Glutamatergic neuron (in vitro differentiated cells): Measurements from ENCODE around the gene TMEM81. TPM values are rescaled to one million over a fixed set of nuclear protein-coding genes. Genes with fewer than 3 reads are reported as not detected.

Experiments used
- DNase-seq: peaks from one replicate; pipeline ENCODE4 v3.0.0; 2022
- H3K27ac Mint-ChIP-seq: one replicate; pipeline ENCODE4 v1.8.0; 2020; ENCODE audit warnings: mild to moderate bottlenecking, mixed read lengths, inconsistent platforms; ENCODE audit not compliant: unreplicated experiment
- H3K27me3 Mint-ChIP-seq: one replicate; pipeline ENCODE4 v1.8.0; 2020; ENCODE audit warnings: mild to moderate bottlenecking, moderate library complexity, mixed read lengths, inconsistent platforms; ENCODE audit not compliant: unreplicated experiment
- H3K36me3 Mint-ChIP-seq: one replicate; pipeline ENCODE4 v1.8.0; 2020; ENCODE audit warnings: mild to moderate bottlenecking, mixed read lengths, inconsistent platforms; ENCODE audit not compliant: unreplicated experiment
- H3K4me1 Mint-ChIP-seq: one replicate; pipeline ENCODE4 v1.8.0; 2020; ENCODE audit warnings: mild to moderate bottlenecking, low read depth, mixed read lengths, inconsistent platforms; ENCODE audit not compliant: unreplicated experiment
- H3K4me3 Mint-ChIP-seq: one replicate; pipeline ENCODE4 v1.8.0; 2020; ENCODE audit warnings: mild to moderate bottlenecking, mixed read lengths, inconsistent platforms; ENCODE audit not compliant: unreplicated experiment
- H3K9me3 Mint-ChIP-seq: one replicate; pipeline ENCODE4 v1.8.0; 2020; ENCODE audit warnings: mild to moderate bottlenecking, moderate library complexity, mixed read lengths, inconsistent platforms; ENCODE audit not compliant: unreplicated experiment
- total RNA-seq: library from RNA; stranded (reverse); fragmentation: NEBNext Ultra II Directional; extraction: Animal tissue kit (Norgen Biotek cat#: 25700); gene quantifications from one replicate; pipeline ENCODE4 v1.2.1, GENCODE V29; 2021; ENCODE audit not compliant: unreplicated experiment
- TF ChIP-seq, protein P1 (sequence below): fragments of 200-600 bp; sonication (generic); IDR thresholded peaks from one replicate; pipeline ENCODE4 v1.5.0; 2021; ENCODE audit not compliant: partially characterized antibody, unreplicated experiment

TMEM81 gene
- total RNA-seq, 1 donor from 2014 or later: 9.3 TPM

GRCh38 chr1:205037539-205037938 lies 46.7 kb downstream of the TMEM81 start:
- TF ChIP-seq, protein P1, sequence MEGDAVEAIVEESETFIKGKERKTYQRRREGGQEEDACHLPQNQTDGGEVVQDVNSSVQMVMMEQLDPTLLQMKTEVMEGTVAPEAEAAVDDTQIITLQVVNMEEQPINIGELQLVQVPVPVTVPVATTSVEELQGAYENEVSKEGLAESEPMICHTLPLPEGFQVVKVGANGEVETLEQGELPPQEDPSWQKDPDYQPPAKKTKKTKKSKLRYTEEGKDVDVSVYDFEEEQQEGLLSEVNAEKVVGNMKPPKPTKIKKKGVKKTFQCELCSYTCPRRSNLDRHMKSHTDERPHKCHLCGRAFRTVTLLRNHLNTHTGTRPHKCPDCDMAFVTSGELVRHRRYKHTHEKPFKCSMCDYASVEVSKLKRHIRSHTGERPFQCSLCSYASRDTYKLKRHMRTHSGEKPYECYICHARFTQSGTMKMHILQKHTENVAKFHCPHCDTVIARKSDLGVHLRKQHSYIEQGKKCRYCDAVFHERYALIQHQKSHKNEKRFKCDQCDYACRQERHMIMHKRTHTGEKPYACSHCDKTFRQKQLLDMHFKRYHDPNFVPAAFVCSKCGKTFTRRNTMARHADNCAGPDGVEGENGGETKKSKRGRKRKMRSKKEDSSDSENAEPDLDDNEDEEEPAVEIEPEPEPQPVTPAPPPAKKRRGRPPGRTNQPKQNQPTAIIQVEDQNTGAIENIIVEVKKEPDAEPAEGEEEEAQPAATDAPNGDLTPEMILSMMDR: no peak
- Mint-ChIP-seq H3K4me3 (no peak overlapping the region), H3K36me3 (no peaks in the 10 kb centered on the region), H3K27ac (no peak overlapping the region), H3K4me1 (peaks cover 42% of the 10 kb centered on the region), H3K27me3 (peaks cover 23% of the 10 kb centered on the region), H3K9me3 (peaks cover 7% of the 10 kb centered on the region)
- no peak for DNase-seq

Other genes starting within 250 kb of the TMEM81 start
- 301 TPM for gene NFASC, start 213.6 kb downstream of the TMEM81 start, total RNA-seq
- gene CNTN2, start 41.2 kb downstream of the TMEM81 start, total RNA-seq: 208 TPM
- gene RBBP5, start 37.5 kb upstream of the TMEM81 start, total RNA-seq: 20.6 TPM
- 9.2 TPM for gene DSTYK, start 127.2 kb upstream of the TMEM81 start, total RNA-seq
- 80.1 TPM for gene TMCC2, start 143.5 kb upstream of the TMEM81 start, total RNA-seq
- gene NUAK2, start 237.3 kb upstream of the TMEM81 start, total RNA-seq: 8.0 TPM